Keratinocyte (primary cell): Measurements from ENCODE around the gene ZMYND8.
"Not testable (repeated sequence)": the region's sequence is repeated elsewhere in the genome, so short reads cannot be mapped to it uniquely, and the experiment has no call there.

Experiments used
- EZH2 ChIP-seq: IDR thresholded peaks from one replicate; pipeline ENCODE4 v1.6.1; 2012; ENCODE audit warnings: inconsistent platforms, mild to moderate bottlenecking, low read length, moderate library complexity
- TF ChIP-seq, protein P1 (sequence below), 3 experiments: IDR thresholded peaks in 1 of 3; conservative IDR thresholded peaks in 1 of 3; optimal IDR thresholded peaks in 1 of 3; 2 replicates in 2 of 3; 3 replicates in 1 of 3; pipeline versions ENCODE3 to v1.5.1; 2011; ENCODE audit warnings: low read length in 3 of 3, mild to moderate bottlenecking in 3 of 3, moderate library complexity in 2 of 3, control low read depth in 1 of 3, inconsistent platforms in 1 of 3; ENCODE audit not compliant: insufficient read depth in 2 of 3; ENCODE audit errors: extremely low read depth in 1 of 3

DNA sequence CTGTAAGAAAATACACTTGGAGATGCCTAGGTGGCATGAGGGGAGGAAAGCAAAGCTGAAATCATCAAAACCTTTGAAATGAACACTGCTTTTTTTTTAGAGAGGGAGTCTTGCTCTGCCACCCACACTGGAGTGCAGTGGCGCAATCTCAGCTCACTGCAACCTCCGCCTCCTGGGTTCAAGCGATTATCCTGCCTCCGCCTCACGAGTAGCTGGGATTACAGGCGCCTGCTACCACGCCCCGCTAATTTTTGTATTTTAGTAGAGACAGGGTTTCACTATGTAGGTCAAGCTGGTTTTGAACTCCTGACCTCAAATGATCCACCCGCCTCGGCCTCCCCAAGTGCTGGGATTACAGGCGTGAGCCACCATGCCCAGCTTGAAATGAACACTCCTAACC, 111.3 kb downstream of the ZMYND8 start:
- TF ChIP-seq, protein P1, sequence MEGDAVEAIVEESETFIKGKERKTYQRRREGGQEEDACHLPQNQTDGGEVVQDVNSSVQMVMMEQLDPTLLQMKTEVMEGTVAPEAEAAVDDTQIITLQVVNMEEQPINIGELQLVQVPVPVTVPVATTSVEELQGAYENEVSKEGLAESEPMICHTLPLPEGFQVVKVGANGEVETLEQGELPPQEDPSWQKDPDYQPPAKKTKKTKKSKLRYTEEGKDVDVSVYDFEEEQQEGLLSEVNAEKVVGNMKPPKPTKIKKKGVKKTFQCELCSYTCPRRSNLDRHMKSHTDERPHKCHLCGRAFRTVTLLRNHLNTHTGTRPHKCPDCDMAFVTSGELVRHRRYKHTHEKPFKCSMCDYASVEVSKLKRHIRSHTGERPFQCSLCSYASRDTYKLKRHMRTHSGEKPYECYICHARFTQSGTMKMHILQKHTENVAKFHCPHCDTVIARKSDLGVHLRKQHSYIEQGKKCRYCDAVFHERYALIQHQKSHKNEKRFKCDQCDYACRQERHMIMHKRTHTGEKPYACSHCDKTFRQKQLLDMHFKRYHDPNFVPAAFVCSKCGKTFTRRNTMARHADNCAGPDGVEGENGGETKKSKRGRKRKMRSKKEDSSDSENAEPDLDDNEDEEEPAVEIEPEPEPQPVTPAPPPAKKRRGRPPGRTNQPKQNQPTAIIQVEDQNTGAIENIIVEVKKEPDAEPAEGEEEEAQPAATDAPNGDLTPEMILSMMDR (optimal IDR thresholded peaks at IDR 0.05 in 1 of 3, IDR thresholded peaks at IDR 0.05 in 1 of 3, conservative IDR thresholded peaks at IDR 0.05 in 1 of 3; ENCODE audit: extremely low read depth in 1 of 3, insufficient read depth in 2 of 3, low read length in 3 of 3) = not testable (repeated sequence)
- TF ChIP-seq EZH2 = not testable (repeated sequence)
